GM12801 (cell line): ENCODE measurements around the gene STRA6.

Experiments
- CTCF ChIP-seq: IDR thresholded peaks from one replicate; pipeline ENCODE4 v1.5.1; 2011; ENCODE audit warnings: control low read depth; ENCODE audit not compliant: insufficient read length; ENCODE audit errors: extremely low read depth

Gene STRA6

GRCh38 chr15:74233851-74234597 is 31.4 kb upstream of the STRA6 start:
- no peak for TF ChIP-seq CTCF

- no peak for TF ChIP-seq CTCF
Observed at GRCh38 chr15:74233373-74233772, 30.8 kb upstream of the STRA6 start.

GRCh38 chr15:74231475-74231874 is 28.9 kb upstream of the STRA6 start:
- no peak for TF ChIP-seq CTCF

- no peak for TF ChIP-seq CTCF
Observed at GRCh38 chr15:74229686-74230085, 27.1 kb upstream of the STRA6 start.

- TF ChIP-seq CTCF: no peak
Observed at GRCh38 chr15:74228723-74229081, 26.1 kb upstream of the STRA6 start.

- no peak for TF ChIP-seq CTCF
Observed at GRCh38 chr15:74227968-74228722, 25.6 kb upstream of the STRA6 start.

GRCh38 chr15:74226761-74227540 is 24.4 kb upstream of the STRA6 start:
- no peak for TF ChIP-seq CTCF
